MM.1S (cell line): ENCODE measurements around the gene MINK1.

Experiments used
- EZH2 ChIP-seq: fragments of 300-600 bp; sonication (generic); optimal IDR thresholded peaks from 2 replicates; pipeline ENCODE3; 2017; ENCODE audit warnings: low read depth, mild to moderate bottlenecking, antibody characterized with exemption, low read length, mixed read lengths
- TF ChIP-seq, protein P1 (sequence below): fragments of 300-600 bp; sonication (generic); IDR thresholded peaks from 2 replicates; pipeline ENCODE4 v1.5.1; 2016; ENCODE audit warnings: antibody characterized with exemption, low read length, mixed read lengths

DNA sequence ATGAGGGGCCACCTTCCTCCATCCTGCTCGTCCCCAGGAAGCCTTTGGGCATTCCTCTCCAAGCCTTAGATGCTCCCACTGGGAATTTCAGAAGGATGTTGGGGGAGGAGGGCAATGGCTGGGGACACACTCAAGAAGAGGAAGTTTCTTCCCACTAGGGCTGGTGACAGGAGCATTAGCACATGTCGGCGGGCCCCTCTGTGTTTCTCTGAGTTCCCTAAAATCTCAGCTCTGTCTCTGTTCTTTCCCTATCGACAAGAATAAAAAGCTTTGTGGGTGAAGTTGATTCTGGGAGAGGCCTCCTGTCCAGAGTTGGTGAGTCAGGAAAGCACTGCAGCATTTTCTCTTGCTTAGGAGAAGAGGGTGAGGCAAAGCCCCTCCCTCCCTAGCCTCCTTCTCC lies 46.5 kb downstream of the MINK1 start:
- TF ChIP-seq, protein P1, sequence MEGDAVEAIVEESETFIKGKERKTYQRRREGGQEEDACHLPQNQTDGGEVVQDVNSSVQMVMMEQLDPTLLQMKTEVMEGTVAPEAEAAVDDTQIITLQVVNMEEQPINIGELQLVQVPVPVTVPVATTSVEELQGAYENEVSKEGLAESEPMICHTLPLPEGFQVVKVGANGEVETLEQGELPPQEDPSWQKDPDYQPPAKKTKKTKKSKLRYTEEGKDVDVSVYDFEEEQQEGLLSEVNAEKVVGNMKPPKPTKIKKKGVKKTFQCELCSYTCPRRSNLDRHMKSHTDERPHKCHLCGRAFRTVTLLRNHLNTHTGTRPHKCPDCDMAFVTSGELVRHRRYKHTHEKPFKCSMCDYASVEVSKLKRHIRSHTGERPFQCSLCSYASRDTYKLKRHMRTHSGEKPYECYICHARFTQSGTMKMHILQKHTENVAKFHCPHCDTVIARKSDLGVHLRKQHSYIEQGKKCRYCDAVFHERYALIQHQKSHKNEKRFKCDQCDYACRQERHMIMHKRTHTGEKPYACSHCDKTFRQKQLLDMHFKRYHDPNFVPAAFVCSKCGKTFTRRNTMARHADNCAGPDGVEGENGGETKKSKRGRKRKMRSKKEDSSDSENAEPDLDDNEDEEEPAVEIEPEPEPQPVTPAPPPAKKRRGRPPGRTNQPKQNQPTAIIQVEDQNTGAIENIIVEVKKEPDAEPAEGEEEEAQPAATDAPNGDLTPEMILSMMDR = no peak
- no peak for TF ChIP-seq EZH2
